SJSA1 (cell line): ENCODE data around the gene ZNF341. TPM values are rescaled to one million over a fixed set of nuclear protein-coding genes. Genes with fewer than 3 reads are reported as not detected.

ENCODE experiments used
- DNase-seq, 2 experiments: peaks; one replicate each; pipeline ENCODE4 v3.0.0-alpha.2; 2015 to 2020; ENCODE audit warnings: low spot score in 2 of 2, low read depth in 1 of 2
- H3K27ac ChIP-seq: fragments of 250-450 bp; sonication (Bioruptor Pico); 2 replicates; pipeline ENCODE4 v1.5.1; 2020; ENCODE audit warnings: mild to moderate bottlenecking, moderate library complexity
- H3K27me3 ChIP-seq: fragments of 250-450 bp; sonication (Bioruptor Pico); replicated peaks from 2 replicates; pipeline ENCODE4 v1.5.1; 2020; ENCODE audit warnings: mild to moderate bottlenecking, moderate library complexity
- H3K36me3 ChIP-seq: fragments of 250-450 bp; sonication (Bioruptor Pico); 2 replicates; pipeline ENCODE4 v1.5.1; 2020; ENCODE audit warnings: mild to moderate bottlenecking
- H3K4me1 ChIP-seq: fragments of 250-450 bp; sonication (Bioruptor Pico); replicated peaks from 2 replicates; pipeline ENCODE4 v1.6.1; 2021; ENCODE audit warnings: mild to moderate bottlenecking
- H3K4me3 ChIP-seq: fragments of 250-450 bp; sonication (Bioruptor Pico); 2 replicates; pipeline ENCODE4 v1.5.1; 2020; ENCODE audit warnings: mild to moderate bottlenecking
- H3K9me3 ChIP-seq: fragments of 250-450 bp; sonication (Bioruptor Pico); replicated peaks from 2 replicates; pipeline ENCODE4 v1.5.1; 2020; ENCODE audit warnings: mild to moderate bottlenecking
- total RNA-seq: library from RNA; depleted of rRNA; stranded (reverse); fragments of >200 nt; shearing (Covaris generic); gene quantifications from 2 replicates; pipeline ENCODE4 v1.2.3, GENCODE V29; 2014; rRNA removed

ZNF341 gene
- total RNA-seq, result 2.1 and 5.5 TPM in 2 replicates

DNA sequence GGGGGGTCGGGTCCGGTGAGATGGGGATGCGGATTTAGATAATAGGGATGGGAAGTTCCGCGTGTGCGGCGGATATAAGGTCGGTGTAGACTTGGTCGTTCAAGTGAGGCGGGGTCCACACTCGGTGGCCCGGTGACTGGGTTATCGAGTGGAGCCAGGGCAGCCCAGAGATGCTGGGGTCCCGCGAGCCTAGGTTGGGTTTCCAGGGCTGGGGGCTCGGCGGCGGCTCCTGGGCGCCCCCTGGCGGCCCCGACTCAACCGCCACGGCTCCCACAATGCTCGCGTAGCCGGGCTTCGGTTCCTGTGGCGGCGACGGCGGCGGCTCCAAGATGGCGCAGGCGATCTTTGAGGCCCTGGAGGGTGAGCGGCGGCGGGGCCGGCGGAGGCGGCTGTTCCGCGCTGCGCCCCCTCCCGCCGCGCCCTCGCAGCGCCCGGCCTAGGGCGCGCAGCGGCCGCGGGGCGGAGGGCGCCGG is at the start of gene ZNF341:
Gene ZNF341 (plus strand): TSS at position 304 of the 473 bp plus-strand sequence. CDS start 26 bp downstream, at position 330.
- no peaks in the 10 kb centered on the region for H3K36me3 ChIP-seq
- peak within 1 kb of the TSS; percentile 71 for H3K27ac ChIP-seq
- DNase-seq, result peak; percentile 83 to 92
- peak within 1 kb of the TSS; percentile 49 for H3K4me3 ChIP-seq
- H3K4me1 ChIP-seq, result peaks cover 34% of the 10 kb centered on the region
- H3K9me3 ChIP-seq, result no peaks in the 10 kb centered on the region; the same call in 1 of the 2 replicates
- no peaks in the 10 kb centered on the region for H3K27me3 ChIP-seq

DNA sequence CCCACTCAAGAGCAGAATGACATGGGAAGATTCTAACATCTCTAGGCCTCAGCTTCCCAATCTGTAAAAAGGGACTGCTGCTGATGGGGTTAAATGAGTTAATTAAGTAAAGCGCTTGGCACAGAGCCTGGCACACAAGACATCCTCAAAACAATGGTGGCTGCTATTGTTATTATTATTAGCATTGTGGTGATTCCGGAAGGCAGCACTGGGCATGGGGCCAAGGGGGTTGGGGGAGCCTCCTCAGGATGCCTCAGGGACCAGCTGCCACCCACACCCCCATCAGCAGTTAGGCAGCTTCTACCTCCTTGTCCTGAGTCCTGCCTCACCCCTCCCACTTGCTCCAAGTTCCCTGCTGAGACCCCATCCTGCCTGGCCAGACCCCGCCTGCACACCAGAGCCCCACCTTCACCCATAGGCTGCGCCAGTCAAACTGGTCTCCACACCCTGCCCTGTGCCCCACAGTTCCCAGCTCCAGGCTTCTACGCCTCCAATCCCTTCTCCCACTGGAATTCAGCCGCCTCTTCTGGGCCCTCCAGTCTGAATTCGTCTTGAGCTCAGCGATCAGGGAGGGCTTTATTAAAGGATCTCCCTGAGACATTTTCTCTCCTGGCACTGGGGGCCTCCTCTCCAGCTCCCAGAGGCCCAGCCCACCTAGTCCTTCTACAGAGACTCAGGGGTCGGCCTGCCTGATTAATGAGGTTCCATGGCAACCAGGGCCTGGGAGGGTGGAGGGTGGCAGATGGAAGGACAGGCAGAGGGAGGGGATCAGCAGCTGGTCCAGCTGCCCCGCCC is 47.1 kb upstream of the ZNF341 start:
- peak in 1 of 2 experiments; percentile 31 for DNase-seq
- Histone ChIP-seq H3K27me3 (no peaks in the 10 kb centered on the region), H3K4me3 (peak overlapping the region; percentile 68), H3K4me1 (peaks cover 36% of the 10 kb centered on the region), H3K36me3 (peaks cover 13% of the 10 kb centered on the region), H3K27ac (no peak overlapping the region; the same call in 1 of the 2 replicates), H3K9me3 (no peaks in the 10 kb centered on the region)

- Histone ChIP-seq H3K36me3 (peaks cover 5% of the 10 kb centered on the region; the same call in 1 of the 2 replicates), H3K4me3 (peak overlapping the region; percentile 68), H3K27me3 (no peaks in the 10 kb centered on the region), H3K27ac (peak overlapping the region; percentile 43), H3K9me3 (no peaks in the 10 kb centered on the region), H3K4me1 (peaks cover 43% of the 10 kb centered on the region)
- peak in 1 of 2 experiments; percentile 37 for DNase-seq
These were observed 46.3 kb upstream of the ZNF341 start for GRCh38 chr20:33685328-33686099.

GRCh38 chr20:33686100-33686983 is 45.5 kb upstream of the ZNF341 start, which contains the start of gene E2F1:
Gene E2F1, minus strand, starts transcription at chr20:33686385. Its CDS starts 121 bp downstream, at chr20:33686264.
- peaks cover 46% of the 10 kb centered on the region for H3K4me1 ChIP-seq
- peak within 1 kb of the TSS; percentile 43 for H3K27ac ChIP-seq
- H3K27me3 ChIP-seq, result no peaks in the 10 kb centered on the region
- H3K9me3 ChIP-seq, result no peaks in the 10 kb centered on the region
- peak within 1 kb of the TSS; percentile 68 for H3K4me3 ChIP-seq
- H3K36me3 ChIP-seq, result peaks cover 3% of the 10 kb centered on the region; the same call in 1 of the 2 replicates
- DNase-seq, result peak; percentile 75 to 97

GRCh38 chr20:33686984-33687366 is 44.8 kb upstream of the ZNF341 start:
- Histone ChIP-seq H3K9me3 (no peaks in the 10 kb centered on the region), H3K4me1 (peaks cover 46% of the 10 kb centered on the region), H3K36me3 (0 out of 2 replicates have a peak, but pooled peaks cover 3% of the 10 kb centered on the region), H3K27me3 (no peaks in the 10 kb centered on the region), H3K4me3 (peak overlapping the region; percentile 68; the same call in 1 of the 2 replicates), H3K27ac (peak overlapping the region; percentile 18)
- no peak for DNase-seq

GRCh38 chr20:33687370-33687915 is 44.4 kb upstream of the ZNF341 start:
- H3K27ac ChIP-seq, result peak overlapping the region; percentile 18; the same call in 1 of the 2 replicates
- no peak overlapping the region for H3K4me3 ChIP-seq
- 0 out of 2 replicates have a peak, but pooled peaks cover 3% of the 10 kb centered on the region for H3K36me3 ChIP-seq
- H3K4me1 ChIP-seq, result peaks cover 46% of the 10 kb centered on the region
- H3K9me3 ChIP-seq, result no peaks in the 10 kb centered on the region
- peak in 1 of 2 experiments; percentile 26 for DNase-seq
- no peaks in the 10 kb centered on the region for H3K27me3 ChIP-seq

DNA sequence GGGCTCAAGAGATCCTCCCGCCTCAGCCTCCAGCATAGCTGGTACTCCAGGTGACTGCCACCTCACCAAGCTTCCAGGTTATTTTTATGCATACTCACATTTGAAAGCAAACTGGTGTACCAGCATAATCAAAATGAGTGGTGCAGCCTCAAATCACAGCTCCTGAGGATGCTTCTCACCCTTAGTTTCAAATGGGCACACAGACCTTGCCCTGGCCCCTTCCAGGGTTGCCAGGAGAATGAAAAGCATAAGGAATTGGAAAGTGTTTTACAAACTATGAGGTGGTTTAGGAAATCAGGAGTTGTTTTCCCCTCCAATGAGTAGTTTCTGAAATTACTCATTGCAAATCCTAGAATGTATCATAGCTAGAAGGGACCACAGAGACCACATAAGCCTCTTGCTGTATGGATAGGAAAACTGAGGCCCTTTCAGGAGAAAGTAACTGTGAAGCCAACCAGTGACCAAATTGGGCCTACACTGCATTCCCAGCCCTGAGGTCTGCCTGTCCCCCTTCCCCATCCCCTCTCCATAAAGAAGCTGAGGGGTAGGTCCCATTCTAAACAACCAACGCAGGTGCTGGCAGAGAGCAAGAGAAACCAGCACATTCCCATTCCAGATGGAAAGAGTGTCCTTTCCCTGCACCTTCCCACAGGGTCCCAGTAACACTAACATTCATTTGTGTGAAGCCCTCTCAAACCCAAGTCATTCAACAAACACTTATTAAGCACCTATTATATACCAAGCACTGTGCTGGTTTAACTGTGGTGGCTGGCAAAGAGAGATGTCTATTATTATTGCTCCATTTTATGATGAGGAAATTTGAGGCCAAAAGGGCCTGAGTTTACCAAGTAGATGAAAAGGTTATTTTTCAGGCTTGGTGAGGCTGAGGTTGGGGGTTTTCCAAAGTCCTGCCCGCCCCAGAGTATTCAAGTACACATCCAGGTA is 43.5 kb upstream of the ZNF341 start:
- no peaks in the 10 kb centered on the region for H3K9me3 ChIP-seq
- 0 out of 2 replicates have a peak, but pooled peaks cover 3% of the 10 kb centered on the region for H3K36me3 ChIP-seq
- H3K4me1 ChIP-seq, result peaks cover 46% of the 10 kb centered on the region
- no peak for DNase-seq
- no peaks in the 10 kb centered on the region for H3K27me3 ChIP-seq
- H3K27ac ChIP-seq, result no peak overlapping the region
- H3K4me3 ChIP-seq, result no peak overlapping the region

GRCh38 chr20:33688938-33689424 is 42.8 kb upstream of the ZNF341 start:
- DNase-seq, result no peak
- Histone ChIP-seq H3K4me3 (no peak overlapping the region), H3K9me3 (no peaks in the 10 kb centered on the region), H3K27ac (no peak overlapping the region), H3K27me3 (no peaks in the 10 kb centered on the region), H3K36me3 (0 out of 2 replicates have a peak, but pooled peaks cover under 1% of the 10 kb centered on the region), H3K4me1 (peaks cover 46% of the 10 kb centered on the region)

- Histone ChIP-seq H3K27me3 (no peaks in the 10 kb centered on the region), H3K4me1 (peaks cover 46% of the 10 kb centered on the region), H3K27ac (no peak overlapping the region), H3K4me3 (no peak overlapping the region), H3K9me3 (no peaks in the 10 kb centered on the region), H3K36me3 (no peaks in the 10 kb centered on the region)
- no peak for DNase-seq
These were observed 42.3 kb upstream of the ZNF341 start for GRCh38 chr20:33689493-33689892.

GRCh38 chr20:33689973-33690372 is 41.8 kb upstream of the ZNF341 start:
- Histone ChIP-seq H3K4me1 (peaks cover 41% of the 10 kb centered on the region), H3K36me3 (no peaks in the 10 kb centered on the region), H3K27me3 (no peaks in the 10 kb centered on the region), H3K4me3 (no peak overlapping the region), H3K9me3 (no peaks in the 10 kb centered on the region), H3K27ac (no peak overlapping the region)
- DNase-seq, result peak; percentile 85

DNA sequence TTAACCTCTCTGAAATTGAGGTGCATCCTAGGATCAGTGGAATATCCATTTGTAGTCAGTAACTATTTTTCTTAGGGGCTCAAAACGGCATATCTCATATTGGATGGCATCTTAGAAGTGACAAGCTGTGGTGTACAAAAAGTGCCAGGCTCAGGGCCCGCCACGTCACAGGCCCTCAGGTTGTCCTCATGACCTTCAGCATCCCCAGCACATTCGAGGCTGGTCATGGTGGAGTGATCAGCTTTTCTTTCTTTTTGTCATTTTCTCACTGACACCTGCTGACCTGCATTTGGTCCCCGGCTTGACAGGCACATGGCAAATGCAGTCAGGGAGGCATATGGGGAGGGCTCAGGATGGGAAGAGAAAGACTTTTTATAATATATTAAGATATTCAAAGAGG is 38.5 kb upstream of the ZNF341 start:
- Histone ChIP-seq H3K27ac (no peak overlapping the region), H3K4me1 (peaks cover 19% of the 10 kb centered on the region), H3K27me3 (no peaks in the 10 kb centered on the region), H3K4me3 (no peak overlapping the region), H3K36me3 (no peaks in the 10 kb centered on the region), H3K9me3 (no peaks in the 10 kb centered on the region)
- DNase-seq, result no peak
